Measurements from ENCODE around the gene DYNC1LI2.
"Not testable (repeated sequence)": the region's sequence is repeated elsewhere in the genome, so short reads cannot be mapped to it uniquely, and the experiment has no call there.

DYNC1LI2 gene

DNA sequence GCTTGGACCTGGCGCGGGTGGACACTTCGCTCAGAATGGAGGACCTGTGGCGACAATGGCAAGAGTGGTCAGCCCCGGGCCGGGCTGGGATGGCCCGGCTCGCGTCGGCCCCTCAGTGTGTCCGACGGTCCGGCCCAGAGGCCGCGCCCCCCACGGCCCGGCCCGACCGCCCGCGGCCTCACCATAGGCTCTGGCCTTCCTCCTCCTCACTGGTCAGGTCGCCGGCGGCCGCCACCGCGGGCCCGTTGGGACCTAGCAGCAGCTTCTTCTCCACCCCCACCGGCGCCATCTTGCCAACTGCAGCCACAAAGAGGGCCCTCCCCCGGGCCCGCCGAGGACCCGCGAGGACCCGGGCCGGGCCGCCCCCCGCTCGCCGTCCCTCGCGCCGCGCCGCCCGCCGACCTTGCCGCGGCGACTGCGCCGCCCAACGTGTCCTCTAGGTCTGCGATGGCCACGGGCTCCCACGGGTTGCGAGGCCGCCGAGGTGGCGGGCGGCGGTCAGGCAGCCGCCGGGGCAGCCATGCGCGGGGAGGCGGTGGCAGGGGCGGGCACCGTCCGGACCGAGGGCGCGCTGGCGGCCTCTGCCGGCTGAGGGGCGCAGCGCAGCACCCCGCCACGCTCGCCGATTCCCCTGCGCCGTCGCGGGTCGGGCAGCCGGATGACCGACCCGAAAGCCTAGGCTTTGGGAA, at the start of gene DYNC1LI2:
Gene DYNC1LI2 (minus strand): TSS at position 307 of the 689 bp plus-strand sequence. CDS start 18 bp downstream, at position 289.
- H3K27ac ChIP-seq, result peak within 1 kb of the TSS; percentile 86
- TF ChIP-seq, protein P1, sequence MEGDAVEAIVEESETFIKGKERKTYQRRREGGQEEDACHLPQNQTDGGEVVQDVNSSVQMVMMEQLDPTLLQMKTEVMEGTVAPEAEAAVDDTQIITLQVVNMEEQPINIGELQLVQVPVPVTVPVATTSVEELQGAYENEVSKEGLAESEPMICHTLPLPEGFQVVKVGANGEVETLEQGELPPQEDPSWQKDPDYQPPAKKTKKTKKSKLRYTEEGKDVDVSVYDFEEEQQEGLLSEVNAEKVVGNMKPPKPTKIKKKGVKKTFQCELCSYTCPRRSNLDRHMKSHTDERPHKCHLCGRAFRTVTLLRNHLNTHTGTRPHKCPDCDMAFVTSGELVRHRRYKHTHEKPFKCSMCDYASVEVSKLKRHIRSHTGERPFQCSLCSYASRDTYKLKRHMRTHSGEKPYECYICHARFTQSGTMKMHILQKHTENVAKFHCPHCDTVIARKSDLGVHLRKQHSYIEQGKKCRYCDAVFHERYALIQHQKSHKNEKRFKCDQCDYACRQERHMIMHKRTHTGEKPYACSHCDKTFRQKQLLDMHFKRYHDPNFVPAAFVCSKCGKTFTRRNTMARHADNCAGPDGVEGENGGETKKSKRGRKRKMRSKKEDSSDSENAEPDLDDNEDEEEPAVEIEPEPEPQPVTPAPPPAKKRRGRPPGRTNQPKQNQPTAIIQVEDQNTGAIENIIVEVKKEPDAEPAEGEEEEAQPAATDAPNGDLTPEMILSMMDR (conservative IDR thresholded peaks at IDR 0.05), result peak; percentile 87

DNA sequence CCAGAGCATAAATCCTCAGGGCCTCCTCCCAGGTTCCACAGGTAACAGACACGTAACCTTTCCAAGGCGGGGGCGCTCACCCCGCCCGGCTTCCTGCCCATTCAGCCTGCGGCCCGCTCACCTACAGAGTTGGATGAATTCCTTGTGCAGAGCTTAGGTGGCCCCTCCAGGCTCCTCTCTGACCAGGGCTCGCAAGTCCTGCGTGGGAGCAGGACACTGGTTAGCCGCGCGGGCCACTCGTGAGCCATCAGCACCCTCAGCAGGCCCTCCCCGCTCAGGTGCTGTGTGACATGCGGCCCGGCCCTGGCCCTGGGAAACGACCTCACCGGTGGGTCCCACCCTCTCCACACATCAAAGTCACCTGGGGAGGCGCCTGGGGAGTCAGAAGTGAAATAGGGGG, 49.4 kb upstream of the DYNC1LI2 start:
- TF ChIP-seq, protein P1 (conservative IDR thresholded peaks at IDR 0.05), result no peak

DNA sequence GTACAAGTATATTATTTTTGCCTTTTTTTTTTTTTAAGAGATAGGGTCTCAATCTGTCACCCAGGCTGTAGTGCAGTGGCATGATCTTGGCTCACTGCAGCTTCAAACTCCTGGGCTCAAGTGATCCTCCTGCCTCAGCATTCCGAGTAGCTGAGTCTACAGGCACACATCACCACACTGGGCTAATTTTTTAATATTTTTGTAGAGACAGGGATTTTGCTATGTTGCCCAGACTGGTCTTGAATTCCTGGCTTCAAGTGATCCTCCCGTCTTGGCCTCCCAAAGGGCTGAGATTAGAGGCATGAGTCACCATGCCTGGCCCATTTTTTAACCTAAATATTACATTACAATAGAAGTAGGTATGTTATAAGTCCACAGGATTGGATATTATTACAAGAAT, 46.8 kb upstream of the DYNC1LI2 start:
- no peak overlapping the region for H3K27ac ChIP-seq
- TF ChIP-seq, protein P1 (conservative IDR thresholded peaks at IDR 0.05), result no peak

More for the DNA sequence above, 49.4 kb upstream of the DYNC1LI2 start:
- no peak overlapping the region for H3K27ac ChIP-seq

DNA sequence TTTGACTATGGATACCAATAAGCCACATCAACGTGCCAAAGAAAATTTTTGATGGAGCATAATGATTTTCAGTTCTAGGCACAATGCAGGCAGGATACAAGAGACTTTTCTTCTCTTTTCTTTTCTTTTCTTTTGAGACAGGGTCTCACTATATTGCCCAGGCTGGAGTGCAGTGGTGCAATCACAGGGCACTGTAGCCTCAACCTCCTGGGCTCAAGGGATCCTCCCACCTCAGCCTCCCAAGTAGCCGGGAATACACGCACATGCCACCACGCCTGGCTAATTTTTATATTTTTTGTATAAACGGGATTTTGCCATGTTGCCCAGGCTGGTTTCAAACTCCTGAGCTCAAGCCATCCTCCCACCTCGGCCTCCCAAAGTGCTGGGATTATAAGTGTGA, 42.6 kb upstream of the DYNC1LI2 start:
- not testable (repeated sequence) for H3K27ac ChIP-seq

DNA sequence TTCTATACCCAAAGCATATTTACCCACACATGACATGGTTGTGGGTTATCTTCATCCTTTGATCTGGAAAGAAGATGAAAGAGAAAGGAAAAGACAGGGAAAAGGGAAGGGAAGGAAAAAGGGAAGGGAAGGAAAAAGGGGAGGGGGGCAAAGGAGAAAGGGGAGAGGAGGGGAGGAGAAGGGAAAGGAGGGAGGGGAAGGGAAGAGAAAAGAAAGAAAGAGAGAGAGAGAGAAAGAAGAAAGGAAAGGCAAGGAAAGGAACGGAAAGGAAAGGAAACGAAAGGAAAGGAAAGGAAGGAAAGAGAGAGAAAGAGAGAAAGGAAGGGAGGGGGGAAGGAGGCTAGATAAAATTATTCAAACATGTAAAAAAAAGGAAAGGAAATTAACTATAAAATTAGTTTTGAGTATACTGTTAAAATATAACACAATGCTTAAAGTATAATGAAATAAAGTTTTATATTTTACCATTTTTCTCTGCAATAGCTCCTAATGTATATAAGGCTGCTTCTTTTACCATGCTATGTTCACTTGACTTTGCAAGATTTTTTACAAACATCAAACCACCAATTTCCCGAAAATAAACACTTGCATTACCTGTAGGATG, 38.8 kb upstream of the DYNC1LI2 start:
- TF ChIP-seq, protein P1 (conservative IDR thresholded peaks at IDR 0.05), result no peak
- no peak overlapping the region for H3K27ac ChIP-seq

DNA sequence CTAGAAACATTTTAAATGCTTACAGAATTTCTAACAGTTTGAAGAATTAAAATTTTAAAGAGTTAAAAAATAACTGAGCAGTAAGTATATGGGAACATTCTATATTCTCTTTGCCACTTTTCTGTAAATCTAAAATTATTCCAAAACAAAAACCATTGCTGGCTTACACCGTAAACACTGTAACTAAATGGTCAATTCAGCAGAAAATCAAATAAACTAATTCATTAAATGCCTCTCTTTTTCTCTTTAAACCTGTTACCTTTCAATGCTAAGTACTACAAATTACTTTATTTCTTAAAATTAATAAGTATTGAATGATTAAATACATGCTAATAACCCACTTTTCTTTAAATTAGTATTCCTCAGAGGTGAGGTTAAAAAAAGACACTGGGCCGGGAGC, 36.0 kb upstream of the DYNC1LI2 start:
- TF ChIP-seq, protein P1 (conservative IDR thresholded peaks at IDR 0.05), result no peak

DNA sequence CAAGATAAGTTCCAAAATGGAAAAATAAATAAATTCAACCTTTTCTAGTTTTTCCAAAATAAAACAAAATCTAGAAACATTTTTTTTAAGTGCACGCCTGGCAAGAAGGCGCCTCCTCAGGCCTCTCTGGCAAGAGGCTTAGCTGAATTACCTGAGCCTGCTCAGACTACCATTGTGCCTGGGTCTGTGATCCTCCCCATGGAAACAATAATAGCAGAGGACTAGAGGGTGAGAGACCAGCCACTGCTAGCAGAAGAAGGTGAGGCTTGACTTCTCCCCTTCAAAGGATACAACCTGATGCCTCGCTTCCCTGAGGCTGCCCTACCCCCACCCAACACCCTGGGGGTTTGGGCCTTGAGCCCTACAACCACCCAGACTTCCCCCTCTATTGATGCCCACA, 35.1 kb upstream of the DYNC1LI2 start:
- TF ChIP-seq, protein P1 (conservative IDR thresholded peaks at IDR 0.05), result no peak
- H3K27ac ChIP-seq, result no peak overlapping the region

More for the DNA sequence above, 36.0 kb upstream of the DYNC1LI2 start:
- no peak overlapping the region for H3K27ac ChIP-seq

DNA sequence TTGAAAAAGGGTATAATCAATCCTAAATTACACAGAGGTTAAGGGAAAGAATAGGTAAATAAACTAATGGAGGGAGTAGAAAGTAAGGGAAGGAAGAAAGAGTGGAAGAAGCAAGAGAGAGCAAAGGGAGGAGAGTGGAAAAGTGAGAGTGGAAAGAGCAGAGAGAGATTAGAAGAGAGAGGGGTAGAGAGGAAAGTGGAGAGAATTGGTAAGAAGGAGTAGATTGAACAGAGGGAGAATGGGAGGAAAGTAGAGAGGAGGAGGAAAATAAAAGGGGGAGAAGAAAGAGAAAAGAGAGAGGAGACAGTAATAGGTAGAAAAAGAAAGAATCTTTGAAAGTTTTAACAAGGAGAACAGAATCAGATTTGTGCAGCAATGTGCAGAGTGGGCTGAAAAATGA, 25.0 kb upstream of the DYNC1LI2 start:
- no peak overlapping the region for H3K27ac ChIP-seq
- TF ChIP-seq, protein P1 (conservative IDR thresholded peaks at IDR 0.05), result no peak
